Measurements from ENCODE around the gene HSD11B2.
"Not testable (repeated sequence)": the region's sequence is repeated elsewhere in the genome, so short reads cannot be mapped to it uniquely, and the experiment has no call there.

HSD11B2 gene

DNA sequence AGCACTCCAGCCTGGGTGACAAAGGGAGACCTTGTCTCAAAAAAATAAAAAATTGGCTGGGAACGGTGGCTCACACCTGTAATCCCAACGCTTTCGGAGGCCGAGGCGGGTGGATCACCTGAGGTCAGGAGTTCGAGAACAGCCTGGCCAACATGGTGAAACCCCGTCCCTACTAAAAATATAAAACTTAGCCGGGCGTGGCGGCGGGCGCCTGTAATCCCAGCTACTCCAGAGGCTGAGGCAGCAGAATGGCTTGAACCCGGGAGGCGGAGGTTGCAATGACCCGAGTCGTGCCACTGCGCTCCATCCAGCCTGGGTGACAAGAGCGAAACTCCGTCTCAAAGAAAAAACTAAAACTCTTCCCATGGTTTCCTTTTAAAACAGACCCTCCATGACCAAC is 15.5 kb upstream of the HSD11B2 start:
- DNase-seq (ENCODE audit: low read depth, low spot score), result not testable (repeated sequence)

DNA sequence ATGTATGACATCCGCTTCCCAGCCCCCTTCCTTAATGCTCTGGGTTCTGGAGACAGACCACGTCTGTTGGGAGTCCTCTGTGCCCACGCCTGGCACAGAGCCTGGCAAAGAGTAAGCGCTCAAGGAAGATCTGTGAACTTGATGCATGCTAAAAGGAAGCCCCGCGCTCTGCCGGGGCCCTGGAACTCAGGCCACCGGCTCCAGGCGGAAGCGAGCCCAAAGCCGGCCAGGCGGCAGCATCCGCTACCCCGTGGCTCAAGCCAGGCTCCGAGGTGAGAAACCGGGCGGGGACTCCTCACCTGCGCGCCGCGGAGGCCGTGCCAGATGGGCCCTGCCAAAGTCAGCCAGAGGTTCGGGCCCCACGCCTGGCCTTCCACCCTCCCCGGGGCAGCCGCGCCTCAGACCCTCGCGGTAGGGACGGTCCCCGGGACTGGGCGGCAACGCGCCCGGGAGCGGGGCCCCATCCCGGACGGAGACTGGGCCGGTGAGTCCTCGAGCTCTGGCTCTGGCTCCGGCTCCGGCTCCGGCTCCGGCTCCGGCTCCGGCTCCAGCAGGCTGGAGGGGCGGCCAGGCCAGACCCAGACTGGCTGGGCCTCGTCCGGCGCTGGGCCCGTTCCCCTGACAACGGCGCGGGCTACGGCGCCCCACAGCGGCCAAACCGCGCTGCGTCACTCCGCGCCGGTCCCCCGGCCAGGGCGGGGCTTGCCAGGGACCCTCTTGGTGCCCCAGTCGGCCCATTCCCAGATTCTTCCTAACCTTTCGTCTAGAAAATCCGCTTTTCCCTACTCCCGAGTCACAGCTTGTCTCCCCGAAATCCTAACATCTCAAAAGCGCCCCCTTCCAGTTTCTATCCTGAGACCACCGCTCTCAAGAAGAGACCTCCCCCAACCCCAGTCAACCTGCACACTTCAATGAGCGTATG is 14.8 kb upstream of the HSD11B2 start, which contains the start of gene ZDHHC1:
TSS of gene ZDHHC1 (minus strand) at position 606 of the 922 bp plus-strand sequence. CDS start 8,702 bp downstream, outside the sequence.
- DNase-seq (ENCODE audit: low read depth, low spot score), result no peak

DNA sequence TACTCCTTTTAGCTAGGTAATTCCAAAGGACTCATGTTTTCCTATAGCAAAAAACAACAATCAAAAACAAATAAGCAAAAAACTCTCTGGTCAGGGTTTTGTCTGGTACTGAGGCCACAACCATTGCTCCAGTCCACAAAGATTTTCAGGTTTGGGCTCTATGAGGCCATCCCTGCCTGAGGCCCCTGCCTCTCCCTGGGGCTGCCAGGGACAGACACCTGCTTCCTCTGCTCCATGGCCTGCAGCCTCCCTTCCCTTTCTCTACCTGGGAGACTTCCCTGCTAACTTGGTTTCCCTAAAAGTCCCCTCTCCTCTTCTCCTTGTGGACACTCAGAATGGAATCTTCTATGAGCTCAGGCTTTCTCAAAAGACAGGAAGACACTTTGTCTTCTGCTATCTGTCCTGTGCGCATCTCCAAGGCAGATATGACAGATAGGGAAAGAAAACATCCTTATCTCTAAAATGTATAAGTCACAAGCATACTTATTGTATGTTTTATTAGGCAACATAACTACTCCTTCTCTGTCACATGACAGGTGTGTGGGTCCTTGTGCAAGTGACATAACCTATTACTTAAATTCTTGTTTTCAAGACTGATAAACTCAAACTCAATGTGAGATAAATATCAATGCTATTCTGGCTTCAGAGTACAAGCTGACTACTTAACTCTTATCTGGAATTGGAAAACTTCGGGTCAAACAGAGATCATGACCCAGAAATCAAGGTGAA is 13.4 kb upstream of the HSD11B2 start:
- DNase-seq (ENCODE audit: low read depth, low spot score), result no peak

DNA sequence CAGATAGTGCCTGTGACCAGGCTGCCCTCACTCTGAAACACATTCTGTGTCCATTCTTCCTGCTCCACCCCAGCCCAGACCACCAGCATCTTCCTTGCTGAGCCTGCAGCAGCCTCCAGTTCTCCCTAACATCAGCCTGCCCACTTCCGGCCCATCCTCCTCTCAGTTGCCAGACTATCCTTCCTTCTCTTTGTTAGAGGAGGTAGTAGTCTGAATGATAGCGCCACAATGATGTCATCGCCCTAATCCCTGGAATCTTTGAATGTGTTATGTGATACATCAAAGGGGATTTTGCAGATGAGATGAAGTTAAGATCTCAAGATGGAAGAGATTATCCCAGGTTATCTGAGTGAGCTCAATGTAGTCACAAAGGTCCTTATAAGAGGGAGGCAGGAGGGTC is 11.4 kb upstream of the HSD11B2 start:
- no peak for DNase-seq (ENCODE audit: low read depth, low spot score)

DNA sequence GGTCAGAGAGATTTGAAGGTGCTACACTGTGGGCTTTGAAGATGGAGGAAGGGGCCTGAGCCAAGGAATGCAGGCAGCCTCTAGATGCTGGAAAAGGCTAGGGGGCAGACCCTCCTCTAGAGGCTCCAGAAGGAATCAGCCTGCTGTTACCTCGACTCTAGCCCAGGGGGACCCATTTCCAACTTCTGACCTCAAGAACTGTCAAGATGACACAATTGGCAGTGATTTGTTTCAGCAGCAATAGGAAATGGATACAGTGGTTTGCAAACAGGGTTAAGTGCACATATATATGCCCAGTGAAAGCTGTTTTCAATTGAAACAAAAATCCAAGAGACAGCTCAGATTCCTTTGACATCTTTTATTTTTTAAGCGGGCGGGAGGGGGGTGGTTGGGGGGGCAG is 11.0 kb upstream of the HSD11B2 start:
- no peak for DNase-seq (ENCODE audit: low read depth, low spot score)

DNA sequence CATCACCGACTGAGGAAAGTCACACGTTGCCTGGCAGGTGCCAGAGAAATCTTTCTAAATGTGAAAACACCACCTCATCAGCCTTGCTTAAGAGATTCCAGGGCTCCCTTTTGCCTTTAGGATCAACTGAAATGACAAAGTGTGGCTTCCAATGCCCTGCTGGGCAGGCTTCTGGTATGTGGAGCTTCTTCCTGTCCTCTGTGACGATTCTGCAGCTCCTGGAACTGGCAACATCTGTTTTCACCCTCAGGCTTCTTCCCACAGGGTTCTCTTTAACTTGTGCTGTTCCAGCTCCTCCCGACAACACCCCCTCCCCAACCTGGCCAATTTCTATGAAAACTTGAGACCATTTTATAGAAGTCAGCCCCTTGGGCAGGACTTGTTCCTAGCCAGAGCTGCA is 9.9 kb upstream of the HSD11B2 start:
- DNase-seq (ENCODE audit: low read depth, low spot score), result no peak

DNA sequence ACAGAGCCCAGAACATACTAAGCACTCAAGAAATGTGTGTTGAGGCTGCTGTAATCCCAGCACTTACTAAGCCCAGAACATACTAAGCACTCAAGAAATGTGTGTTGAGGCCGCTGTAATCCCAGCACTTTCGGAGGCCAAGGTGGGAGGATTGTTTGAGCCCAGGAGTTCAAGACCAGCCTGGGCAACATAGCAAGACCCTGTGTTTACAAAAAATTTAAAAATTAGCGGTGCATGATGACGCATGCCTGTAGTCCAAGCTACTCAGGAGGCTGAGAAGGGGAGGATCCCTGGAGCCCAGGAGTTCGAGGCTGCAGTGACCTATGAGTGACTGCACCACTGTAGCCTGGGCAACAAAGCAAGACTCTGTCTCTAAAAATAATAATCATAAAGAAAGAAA is 7.9 kb upstream of the HSD11B2 start:
- no peak for DNase-seq (ENCODE audit: low read depth, low spot score)

DNA sequence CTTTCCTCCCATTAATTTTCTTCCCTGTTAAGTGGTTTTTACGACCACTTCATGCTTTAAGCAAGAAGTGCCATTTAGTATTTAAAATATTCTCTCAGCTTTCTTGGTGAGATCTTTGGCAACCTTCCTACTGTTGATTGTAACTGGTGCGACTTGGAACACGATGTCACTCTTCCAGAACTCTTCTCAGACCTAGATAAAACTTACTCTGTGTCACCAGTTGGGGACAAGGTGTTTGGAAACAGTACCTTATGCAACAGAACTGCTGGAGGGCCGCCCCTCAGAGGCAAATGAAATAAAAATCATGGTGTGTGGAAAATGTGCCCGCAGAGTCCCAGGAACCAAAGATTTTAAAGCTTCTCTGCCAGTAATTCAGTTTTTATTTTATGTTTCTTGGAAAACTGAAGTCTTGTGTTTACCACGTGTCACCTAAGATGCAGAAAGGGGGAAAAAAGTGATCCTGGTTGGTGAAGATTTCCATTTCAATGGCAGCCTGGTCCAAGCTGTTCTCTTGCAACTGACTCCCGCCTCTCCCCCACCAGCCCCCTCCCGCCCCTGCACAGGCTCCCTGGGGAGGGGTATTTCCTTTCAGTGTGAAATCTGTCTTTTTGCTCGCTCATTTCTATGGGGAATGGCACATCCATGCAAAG is 7.2 kb upstream of the HSD11B2 start:
- no peak for DNase-seq (ENCODE audit: low read depth, low spot score)

DNA sequence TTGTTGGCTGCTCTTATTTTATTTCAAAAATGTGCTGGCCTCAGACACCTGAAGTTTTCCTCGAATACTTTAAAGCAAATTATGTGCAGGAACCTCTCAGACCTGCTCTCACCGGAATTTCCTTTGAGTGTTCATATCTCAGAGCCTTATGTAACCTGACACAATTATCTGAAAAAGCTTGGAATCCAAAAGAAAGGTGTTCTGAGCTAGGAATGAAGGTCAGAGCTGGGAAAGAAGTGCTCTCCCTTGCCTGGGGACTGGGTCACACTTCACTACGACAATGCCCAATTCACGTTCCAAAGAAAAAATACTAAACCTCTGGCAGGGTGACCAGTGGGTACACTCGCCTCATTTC is 6.7 kb upstream of the HSD11B2 start:
- no peak for DNase-seq (ENCODE audit: low read depth, low spot score)

DNA sequence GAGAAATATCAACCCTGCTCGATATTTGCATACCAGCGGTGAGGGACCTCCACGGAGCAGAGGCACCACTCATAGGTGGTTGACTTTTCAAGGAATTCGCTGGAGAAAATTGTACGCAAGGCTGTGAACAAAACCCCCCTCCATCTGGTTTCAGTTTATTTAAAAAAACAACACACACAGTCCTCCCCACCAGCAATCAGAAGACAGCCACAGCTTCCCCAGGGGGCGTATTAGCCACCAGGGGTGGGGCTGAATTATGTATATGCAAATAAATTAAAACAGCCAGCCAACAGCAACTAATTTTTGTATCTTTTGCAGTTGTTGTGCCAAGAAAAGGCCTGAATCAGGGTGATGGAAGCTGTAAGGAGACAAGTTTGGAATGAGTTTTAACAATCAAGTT is 5.9 kb upstream of the HSD11B2 start:
- DNase-seq (ENCODE audit: low read depth, low spot score), result no peak

DNA sequence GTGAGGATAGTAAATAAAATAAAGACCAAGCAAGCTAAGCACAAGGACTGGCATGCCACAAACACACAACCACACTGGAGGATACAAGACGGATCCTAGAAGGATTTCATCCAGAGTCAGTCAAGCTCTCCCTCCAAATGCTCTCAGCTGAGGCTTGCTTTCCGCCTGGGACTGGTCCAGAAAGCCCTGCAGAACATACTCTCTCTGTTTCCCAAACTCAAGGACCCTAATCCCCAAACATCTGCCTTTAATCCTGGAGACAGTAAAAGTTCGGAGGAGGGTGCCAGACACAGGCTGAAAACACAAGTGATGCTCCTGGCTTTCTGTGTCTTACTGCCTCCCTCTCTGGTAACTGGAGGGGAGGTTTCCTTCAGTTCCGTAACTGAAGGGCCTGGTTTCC is 5.3 kb upstream of the HSD11B2 start:
- no peak for DNase-seq (ENCODE audit: low read depth, low spot score)

DNA sequence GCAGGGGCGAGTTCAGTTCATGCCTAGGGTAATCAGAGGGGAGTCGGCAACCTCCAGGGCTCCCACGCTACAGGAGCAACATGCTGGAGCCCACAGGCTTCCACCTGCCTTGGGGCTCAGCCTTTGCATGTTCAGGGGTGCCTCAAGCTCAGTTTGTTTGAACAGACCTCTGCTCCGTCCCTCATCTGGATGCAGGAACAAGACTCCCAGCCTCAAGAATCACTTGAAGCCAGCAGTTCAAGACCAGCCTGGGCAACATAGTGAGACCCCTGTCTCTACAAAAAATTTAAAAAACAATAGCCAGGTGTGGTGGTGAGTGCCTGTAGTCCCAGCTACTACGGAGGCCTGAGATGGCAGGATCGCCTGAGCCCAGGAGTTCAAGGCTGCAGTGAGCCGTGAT is 4.9 kb upstream of the HSD11B2 start:
- DNase-seq (ENCODE audit: low read depth, low spot score), result no peak

DNA sequence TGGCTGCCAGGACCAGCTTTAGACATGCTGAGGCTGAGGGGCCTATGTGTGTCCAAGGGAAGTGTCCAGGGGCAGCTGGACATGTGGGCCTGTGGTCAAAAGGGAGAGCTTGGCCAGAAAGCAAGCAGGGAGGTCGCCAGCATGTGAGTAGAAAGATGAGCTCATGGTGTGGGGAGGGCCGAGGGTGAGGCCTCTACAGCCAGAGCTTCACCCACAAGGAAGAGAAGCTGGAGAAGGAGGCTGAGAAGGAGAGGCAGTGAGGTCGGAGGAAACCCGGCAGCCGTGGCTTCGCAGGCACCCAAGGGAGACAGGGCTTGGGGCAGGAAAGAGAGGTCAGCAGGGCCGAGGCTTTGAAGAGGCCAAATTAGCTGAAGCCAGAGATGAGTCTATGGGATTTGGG is 4.0 kb upstream of the HSD11B2 start:
- no peak for DNase-seq (ENCODE audit: low read depth, low spot score)

DNA sequence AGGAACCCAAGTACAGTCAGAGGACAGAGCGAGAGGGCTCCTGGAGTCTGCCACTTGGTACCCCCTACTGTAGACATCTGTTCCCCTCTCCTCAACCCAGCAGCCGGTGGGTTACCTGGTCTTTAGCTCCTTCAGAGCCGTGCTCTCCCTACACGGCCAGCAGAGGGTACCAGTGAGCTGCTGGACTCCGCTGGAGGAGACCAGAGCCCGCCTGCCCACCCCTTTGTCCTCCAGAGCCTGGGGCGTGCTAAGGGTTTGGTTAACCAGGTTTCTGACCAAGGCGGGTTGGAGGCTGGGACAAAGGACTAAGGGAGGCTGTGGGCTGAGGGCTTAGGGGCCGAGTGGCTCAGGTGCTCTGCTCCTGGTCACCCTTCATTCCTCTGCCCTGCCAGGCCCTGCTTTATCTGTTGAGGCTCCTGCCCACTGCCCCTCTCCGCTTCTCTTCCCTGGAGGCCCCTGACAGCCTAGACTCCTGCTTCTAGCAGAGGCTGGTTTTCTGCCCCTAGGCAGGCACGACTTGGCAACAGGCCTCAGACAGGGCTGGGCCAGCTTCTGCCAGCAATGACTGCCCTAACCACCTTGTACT is 2.7 kb upstream of the HSD11B2 start:
- DNase-seq (ENCODE audit: low read depth, low spot score), result no peak

DNA sequence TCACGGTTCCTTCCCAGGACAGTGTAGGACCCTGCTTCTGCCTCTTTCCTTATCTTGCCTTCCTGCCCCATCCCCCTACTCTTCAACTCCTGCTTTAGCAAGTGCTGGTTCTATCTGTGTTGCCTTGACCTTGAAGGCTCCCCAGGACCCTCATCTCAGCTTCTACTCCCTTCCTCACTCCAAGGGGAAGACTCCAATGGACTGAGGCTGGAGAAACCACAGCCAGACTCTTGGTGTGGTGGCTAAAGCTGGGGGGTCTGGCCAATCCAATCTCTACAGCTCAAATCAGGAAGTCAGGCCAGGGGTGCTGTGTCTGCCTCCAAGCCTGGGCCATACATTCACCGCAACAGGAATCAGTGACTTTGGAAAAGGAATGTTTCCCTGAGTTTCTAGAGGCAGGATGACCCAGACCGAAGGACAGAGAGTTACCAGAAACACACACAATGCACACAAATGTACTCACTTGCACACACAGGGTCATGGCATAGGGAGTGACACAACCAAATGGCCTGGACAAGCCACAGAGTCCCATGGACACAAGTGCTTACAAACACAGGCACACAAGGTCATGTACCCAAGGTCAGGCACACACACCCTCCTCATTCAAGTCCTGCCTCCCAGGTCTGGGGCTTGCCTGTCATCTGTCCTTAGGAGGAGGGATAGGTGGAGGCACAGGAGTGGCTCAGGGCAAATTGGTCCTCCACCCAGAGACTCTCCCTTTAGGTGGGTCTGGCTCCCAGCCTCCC is 1.7 kb upstream of the HSD11B2 start:
- no peak for DNase-seq (ENCODE audit: low read depth, low spot score)

DNA sequence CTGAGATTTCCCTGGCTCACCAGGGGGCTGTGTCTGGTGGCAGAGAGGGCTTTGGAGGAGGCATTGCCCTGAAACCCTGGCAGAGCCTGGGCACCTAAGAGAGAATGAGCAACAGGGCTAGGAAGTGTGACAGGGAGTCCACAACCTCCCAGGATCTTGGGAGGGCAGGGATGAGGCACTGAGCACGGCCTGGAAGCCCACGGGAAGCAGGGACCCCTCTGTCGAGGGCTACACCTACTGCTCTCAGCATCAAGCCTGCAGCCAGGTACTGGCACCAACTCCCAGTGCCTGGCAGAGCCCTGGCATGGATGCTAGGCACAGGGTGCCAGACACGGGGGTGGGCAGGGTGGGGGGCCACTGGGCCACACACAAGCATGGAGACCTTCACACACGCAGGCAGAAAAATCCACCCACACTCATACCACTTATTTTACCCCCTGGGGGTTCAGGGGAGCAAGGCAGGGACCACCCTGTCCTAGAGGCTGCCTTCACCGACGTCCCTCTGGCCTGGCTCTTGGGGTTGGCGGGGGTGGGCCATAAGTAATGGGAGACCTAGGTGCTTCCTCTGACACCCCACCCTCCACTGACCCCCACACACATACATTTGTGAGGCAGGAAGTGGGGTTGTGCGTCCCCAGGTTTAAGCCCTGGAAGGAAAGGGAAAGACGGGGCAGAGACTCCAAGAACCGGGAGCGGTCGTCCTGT is 970 bp upstream of the HSD11B2 start:
- no peak for DNase-seq (ENCODE audit: low read depth, low spot score)

DNA sequence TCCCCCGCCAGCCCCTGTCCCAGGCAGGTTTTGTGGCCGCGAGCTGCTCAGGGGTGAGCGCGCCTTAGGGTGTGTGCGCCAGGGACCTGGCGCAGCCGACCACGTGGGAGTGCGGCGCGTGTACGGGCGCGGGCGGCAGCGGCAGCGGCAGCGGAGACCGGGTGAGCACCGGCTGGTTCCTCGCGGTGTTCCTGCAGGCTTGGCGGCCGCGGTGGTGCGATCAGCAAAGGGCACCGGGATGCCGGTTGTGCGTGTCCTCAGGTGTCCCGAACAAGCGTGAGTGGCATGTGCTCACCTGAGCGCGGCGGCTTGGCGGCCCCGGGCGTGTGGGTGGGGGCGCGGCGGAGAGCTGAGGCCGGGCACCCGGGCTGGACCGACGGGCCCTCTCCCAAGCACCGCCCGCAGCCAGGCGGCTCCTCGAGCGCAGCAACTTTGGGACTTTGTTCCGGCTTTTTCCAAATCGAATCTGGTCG is 381 bp upstream of the HSD11B2 start:
- DNase-seq (ENCODE audit: low read depth, low spot score), result no peak

DNA sequence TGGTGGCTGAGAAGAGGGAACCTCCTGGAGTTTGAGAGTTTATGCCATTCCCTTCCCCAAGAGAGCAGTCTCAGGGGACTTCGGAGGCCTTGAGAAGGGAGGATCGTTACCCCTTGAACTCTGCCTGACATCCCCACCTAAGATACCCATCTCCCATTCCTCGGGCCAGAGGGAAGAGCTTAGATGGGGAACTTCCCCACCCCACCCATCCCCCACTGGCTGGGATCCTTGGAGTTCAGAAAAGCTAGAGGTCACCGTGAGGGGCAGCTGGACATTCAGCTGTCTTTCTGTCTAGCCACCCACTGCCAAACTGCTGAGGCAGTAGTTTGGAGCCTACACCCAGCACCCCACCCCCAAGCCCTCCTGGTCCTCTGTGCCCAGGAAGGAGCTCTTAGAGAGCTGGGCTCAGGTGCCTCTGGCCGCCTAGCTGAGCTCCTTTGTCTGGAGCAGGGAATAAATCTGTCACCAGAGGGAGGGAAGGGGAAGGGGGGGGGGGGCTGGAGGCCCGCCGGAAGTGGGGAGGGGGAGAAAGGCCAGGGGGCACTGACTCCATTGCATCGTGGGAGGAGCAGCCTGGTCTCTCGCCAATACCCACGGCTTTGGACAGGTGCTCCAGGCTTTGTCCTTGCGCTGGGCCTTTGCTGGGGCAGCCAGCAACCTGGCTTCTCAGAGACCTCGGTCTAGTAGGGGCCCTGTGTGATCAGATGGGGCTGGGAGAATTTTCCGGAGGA is 1.0 kb downstream of the HSD11B2 start:
- DNase-seq (ENCODE audit: low read depth, low spot score), result no peak

DNA sequence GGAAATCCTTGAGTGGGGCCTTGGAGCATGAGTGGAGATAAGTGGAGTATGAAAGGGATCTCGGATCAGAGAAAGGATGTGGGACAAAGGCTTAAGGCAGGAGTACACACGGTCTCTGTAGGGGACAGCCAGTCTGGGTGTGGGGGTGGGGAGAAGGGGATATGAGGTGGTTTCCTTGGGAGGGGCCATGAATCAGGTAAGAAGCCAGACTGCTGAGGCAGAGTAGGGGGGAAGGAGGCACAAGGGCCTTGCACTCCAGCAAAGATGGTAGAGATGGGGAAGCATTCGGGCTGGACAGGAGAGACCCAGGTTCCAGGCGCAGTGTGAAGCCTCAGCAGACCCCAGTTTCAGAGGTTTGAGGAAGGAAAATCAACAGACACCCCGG is 1.6 kb downstream of the HSD11B2 start:
- DNase-seq (ENCODE audit: low read depth, low spot score), result no peak

DNA sequence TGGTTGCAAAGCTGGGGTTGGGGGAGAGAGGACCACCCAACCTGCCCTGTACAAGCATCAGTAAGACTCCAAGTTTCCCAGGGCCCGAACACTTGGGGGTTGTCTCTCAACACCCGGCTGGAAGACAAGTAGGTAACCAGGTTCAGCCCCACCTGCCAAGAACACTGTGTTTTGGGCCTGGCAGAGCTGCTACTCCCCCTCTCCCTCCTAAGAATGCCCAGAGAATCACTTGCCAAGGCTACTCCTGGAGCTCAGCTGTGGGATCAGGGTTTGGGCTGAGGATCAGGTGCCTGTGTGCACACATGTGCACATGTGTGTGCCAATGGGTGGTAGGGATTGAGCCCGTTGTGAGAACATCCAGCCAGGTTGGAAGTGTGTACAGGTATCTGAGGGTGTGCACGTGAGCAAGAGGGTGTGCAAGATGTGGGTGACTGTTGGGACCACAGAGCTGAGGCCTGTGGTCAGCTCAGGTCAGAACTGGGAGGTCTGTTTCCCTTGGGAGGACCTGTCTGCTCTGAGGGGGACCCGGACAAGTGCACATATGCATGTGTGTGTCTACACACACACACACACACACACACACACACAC is 2.3 kb downstream of the HSD11B2 start:
- no peak for DNase-seq (ENCODE audit: low read depth, low spot score)

Data from brain pericyte (primary cell).